ENCODE results near the gene UBA1.

GRCh38 chrX:47232197-47232802, 38.7 kb downstream of the UBA1 start:
- TF ChIP-seq, protein P1, sequence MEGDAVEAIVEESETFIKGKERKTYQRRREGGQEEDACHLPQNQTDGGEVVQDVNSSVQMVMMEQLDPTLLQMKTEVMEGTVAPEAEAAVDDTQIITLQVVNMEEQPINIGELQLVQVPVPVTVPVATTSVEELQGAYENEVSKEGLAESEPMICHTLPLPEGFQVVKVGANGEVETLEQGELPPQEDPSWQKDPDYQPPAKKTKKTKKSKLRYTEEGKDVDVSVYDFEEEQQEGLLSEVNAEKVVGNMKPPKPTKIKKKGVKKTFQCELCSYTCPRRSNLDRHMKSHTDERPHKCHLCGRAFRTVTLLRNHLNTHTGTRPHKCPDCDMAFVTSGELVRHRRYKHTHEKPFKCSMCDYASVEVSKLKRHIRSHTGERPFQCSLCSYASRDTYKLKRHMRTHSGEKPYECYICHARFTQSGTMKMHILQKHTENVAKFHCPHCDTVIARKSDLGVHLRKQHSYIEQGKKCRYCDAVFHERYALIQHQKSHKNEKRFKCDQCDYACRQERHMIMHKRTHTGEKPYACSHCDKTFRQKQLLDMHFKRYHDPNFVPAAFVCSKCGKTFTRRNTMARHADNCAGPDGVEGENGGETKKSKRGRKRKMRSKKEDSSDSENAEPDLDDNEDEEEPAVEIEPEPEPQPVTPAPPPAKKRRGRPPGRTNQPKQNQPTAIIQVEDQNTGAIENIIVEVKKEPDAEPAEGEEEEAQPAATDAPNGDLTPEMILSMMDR (IDR thresholded peaks at IDR 0.05): no peak
- TF ChIP-seq POLR2A (IDR thresholded peaks at IDR 0.05): no peak
